Hematopoietic multipotent progenitor cell treated with erythropoietin and hydrocortisone succinate and interleukin-3 and kit ligand, for 4 days (in vitro differentiated cells): ENCODE measurements around the gene WDR7.

Experiments used
- DNase-seq: peaks from one replicate; pipeline ENCODE4 v3.0.0-alpha.2; 2015

Gene WDR7

GRCh38 chr18:56658261-56658660 lies 7.1 kb downstream of the WDR7 start:
- no peak for DNase-seq

- no peak for DNase-seq
These were observed 8.0 kb downstream of the WDR7 start for GRCh38 chr18:56659111-56659510.

GRCh38 chr18:56660655-56661054 lies 9.5 kb downstream of the WDR7 start:
- DNase-seq = no peak

GRCh38 chr18:56661360-56662062 lies 10.4 kb downstream of the WDR7 start:
- DNase-seq = no peak

GRCh38 chr18:56662063-56662408 lies 10.9 kb downstream of the WDR7 start:
- DNase-seq = no peak

GRCh38 chr18:56662502-56662901 lies 11.3 kb downstream of the WDR7 start:
- no peak for DNase-seq

- peak; percentile 76 for DNase-seq
These were observed 11.7 kb downstream of the WDR7 start for GRCh38 chr18:56662902-56663301.

- DNase-seq = no peak
These were observed 21.2 kb downstream of the WDR7 start for GRCh38 chr18:56672391-56672790.

- no peak for DNase-seq
These were observed 21.8 kb downstream of the WDR7 start for GRCh38 chr18:56672981-56673380.

GRCh38 chr18:56676639-56677038 lies 25.5 kb downstream of the WDR7 start:
- DNase-seq = no peak

GRCh38 chr18:56678836-56679565 lies 27.8 kb downstream of the WDR7 start:
- no peak for DNase-seq

GRCh38 chr18:56684277-56684676 lies 33.1 kb downstream of the WDR7 start:
- DNase-seq = no peak

- no peak for DNase-seq
These were observed 40.4 kb downstream of the WDR7 start for GRCh38 chr18:56691530-56691929.

GRCh38 chr18:56696966-56697365 lies 45.8 kb downstream of the WDR7 start:
- DNase-seq = peak; percentile 3

- DNase-seq = peak; percentile 79
These were observed 51.8 kb downstream of the WDR7 start for GRCh38 chr18:56702946-56703345.

- peak; percentile 76 for DNase-seq
These were observed 58.3 kb downstream of the WDR7 start for GRCh38 chr18:56709463-56709862.

GRCh38 chr18:56711708-56712445 lies 60.7 kb downstream of the WDR7 start:
- no peak for DNase-seq

GRCh38 chr18:56712761-56713160 lies 61.6 kb downstream of the WDR7 start:
- DNase-seq = no peak

- DNase-seq = no peak
These were observed 64.0 kb downstream of the WDR7 start for GRCh38 chr18:56715121-56715520.

- DNase-seq = peak; percentile 29
These were observed 65.6 kb downstream of the WDR7 start for GRCh38 chr18:56716692-56717146.

- DNase-seq = no peak
These were observed 69.9 kb downstream of the WDR7 start for GRCh38 chr18:56721031-56721430.

GRCh38 chr18:56721491-56721890 lies 70.3 kb downstream of the WDR7 start:
- peak; percentile 17 for DNase-seq

- DNase-seq = no peak
These were observed 71.4 kb downstream of the WDR7 start for GRCh38 chr18:56722518-56722917.

GRCh38 chr18:56723068-56723467 lies 71.9 kb downstream of the WDR7 start:
- no peak for DNase-seq
